Ascending aorta (tissue), 2 donors: Measurements from ENCODE around the gene SFI1. TPM values are rescaled to one million over a fixed set of nuclear protein-coding genes. Genes with fewer than 3 reads are reported as not detected.

Experiments
- DNase-seq, 2 donors: peaks; one replicate each; pipeline ENCODE4 v3.0.0-alpha.2; 2019; ENCODE audit warnings: low spot score in 2 of 2
- H3K27ac ChIP-seq, 2 donors: fragments of 200-600 bp; sonication (generic); one replicate each; pipeline ENCODE4 v1.5.1; 2016 to 2017; ENCODE audit warnings: mild to moderate bottlenecking in 1 of 2
- H3K27me3 ChIP-seq: fragments of 200-600 bp; sonication (generic); one replicate; pipeline ENCODE4 v1.5.1; 2017
- H3K36me3 ChIP-seq, 2 donors: fragments of 200-600 bp; sonication (generic); one replicate each; pipeline ENCODE4 v1.5.1; 2016
- H3K4me1 ChIP-seq, 2 donors: fragments of 200-600 bp; sonication (generic); one replicate each; pipeline ENCODE4 v1.5.1; 2016 to 2017; ENCODE audit warnings: mild to moderate bottlenecking in 1 of 2
- H3K4me3 ChIP-seq, 2 donors: fragments of 200-600 bp; sonication (generic); one replicate each; pipeline ENCODE4 v1.5.1; 2016 to 2017; ENCODE audit warnings: mild to moderate bottlenecking in 1 of 2
- H3K9me3 ChIP-seq, 2 donors: fragments of 200-600 bp; sonication (generic); one replicate each; pipeline ENCODE4 v1.5.1; 2016
- CTCF ChIP-seq, 3 experiments: fragments of 200-600 bp in 2 of 3; fragments of 450-650 bp in 1 of 3; sonication (generic) in 2 of 3; IDR thresholded peaks; one replicate each; pipeline ENCODE4 v1.5.1; 2016 to 2019; ENCODE audit warnings: antibody characterized with exemption in 3 of 3, mild to moderate bottlenecking in 1 of 3, moderate library complexity in 1 of 3
- intact Hi-C: fragments of 100-400 bp; cut with DNase I; formaldehyde crosslinking; loops from one replicate; pipeline ENCODE4 v1.15.1; 2023
- total RNA-seq: library from RNA; depleted of rRNA; stranded (reverse); fragments of >200 nt; gene quantifications from one replicate; pipeline ENCODE4 v1.1.0, GENCODE V29; 2016

Gene SFI1
- total RNA-seq, 1 donor from 2014 or later, result 31.0 TPM

- no peak for DNase-seq
- intact Hi-C loops, result no loop called here
- TF ChIP-seq CTCF (IDR thresholded peaks at IDR 0.05), result no peak
- Histone ChIP-seq H3K27me3 (no peaks in the 10 kb centered on the region), H3K36me3 (no peaks in the 10 kb centered on the region), H3K4me3 (no peak overlapping the region), H3K9me3 (no peaks in the 10 kb centered on the region), H3K4me1 (peaks cover 3 to 14% of the 10 kb centered on the region in 2 donors), H3K27ac (no peak overlapping the region)
Measured at GRCh38 chr22:31635638-31636306, 139.4 kb downstream of the SFI1 start.

- no peaks in the 10 kb centered on the region for H3K27me3 ChIP-seq
- H3K9me3 ChIP-seq, result no peaks in the 10 kb centered on the region
- H3K4me1 ChIP-seq, result peaks cover 3 to 7% of the 10 kb centered on the region in 2 donors
- H3K27ac ChIP-seq, result peak overlapping the region; percentile 67 to 85
- peak overlapping the region; percentile 4 to 17 for H3K4me3 ChIP-seq
- H3K36me3 ChIP-seq, result no peaks in the 10 kb centered on the region
- intact Hi-C loops, result no loop called here
- DNase-seq, result no peak
- TF ChIP-seq CTCF (IDR thresholded peaks at IDR 0.05), result no peak
Measured at GRCh38 chr22:31637447-31637890, 141.1 kb downstream of the SFI1 start.

- Histone ChIP-seq H3K4me3 (peak overlapping the region; percentile 4 to 17), H3K27ac (peak overlapping the region; percentile 67 to 85)
- DNase-seq, result no peak
Measured at GRCh38 chr22:31637891-31638618, 141.7 kb downstream of the SFI1 start.

GRCh38 chr22:31639436-31640039 lies 143.2 kb downstream of the SFI1 start:
- Histone ChIP-seq H3K9me3 (no peaks in the 10 kb centered on the region), H3K27ac (no peak overlapping the region), H3K27me3 (no peaks in the 10 kb centered on the region), H3K36me3 (peaks cover 0 to 4% of the 10 kb centered on the region in 2 donors), H3K4me1 (peaks cover 3 to 7% of the 10 kb centered on the region in 2 donors), H3K4me3 (no peak overlapping the region)
- TF ChIP-seq CTCF (IDR thresholded peaks at IDR 0.05), result no peak
- DNase-seq, result no peak
- intact Hi-C loops, result no loop called here

More at GRCh38 chr22:31637891-31638618, 141.7 kb downstream of the SFI1 start:
- no peak for TF ChIP-seq CTCF (IDR thresholded peaks at IDR 0.05)
- H3K27me3 ChIP-seq, result no peaks in the 10 kb centered on the region
- intact Hi-C loops, result no loop called here
- H3K36me3 ChIP-seq, result no peaks in the 10 kb centered on the region
- H3K4me1 ChIP-seq, result peaks cover 3 to 7% of the 10 kb centered on the region in 2 donors
- H3K9me3 ChIP-seq, result no peaks in the 10 kb centered on the region

GRCh38 chr22:31646186-31647019 lies 150.1 kb downstream of the SFI1 start:
- no peak for DNase-seq
- H3K27me3 ChIP-seq, result no peaks in the 10 kb centered on the region
- no peak overlapping the region for H3K27ac ChIP-seq
- no peaks in the 10 kb centered on the region for H3K9me3 ChIP-seq
- H3K4me3 ChIP-seq, result no peak overlapping the region
- no peaks in the 10 kb centered on the region for H3K4me1 ChIP-seq
- peaks cover 9 to 48% of the 10 kb centered on the region in 2 donors for H3K36me3 ChIP-seq
- intact Hi-C loops, result no loop called here
- no peak for TF ChIP-seq CTCF (IDR thresholded peaks at IDR 0.05)
